NCI-H187 treated with DMSO at 0.1 percent for 48 hours (cell line): ENCODE measurements around the gene HIBCH.
"Not testable (repeated sequence)": the region's sequence is repeated elsewhere in the genome, so short reads cannot be mapped to it uniquely, and the experiment has no call there.

ENCODE experiments used
- DNase-seq: peaks from one replicate; lab custom pipeline; 2025; lab: John Stamatoyannopoulos, UW

Gene HIBCH

DNA sequence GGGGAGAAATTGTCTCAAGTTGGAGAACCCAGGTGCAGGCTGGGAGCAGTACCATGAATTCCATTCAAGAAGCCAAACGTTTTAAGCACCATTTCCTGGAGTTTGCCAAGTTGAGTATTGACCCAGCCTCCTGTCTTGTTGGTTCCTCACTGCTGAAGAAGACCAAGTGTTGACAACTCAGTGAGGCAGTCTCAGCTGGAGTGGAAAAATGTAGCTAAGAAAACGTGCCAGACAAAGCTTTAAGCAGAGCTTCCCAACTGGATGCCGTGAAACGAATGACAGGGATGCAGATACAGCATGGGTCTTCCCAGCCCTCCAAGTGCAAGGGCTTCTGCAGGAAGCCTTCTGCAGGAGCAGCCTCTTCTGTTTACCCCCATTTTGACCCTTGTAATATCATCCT lies 23.0 kb upstream of the HIBCH start:
- no peak for DNase-seq

DNA sequence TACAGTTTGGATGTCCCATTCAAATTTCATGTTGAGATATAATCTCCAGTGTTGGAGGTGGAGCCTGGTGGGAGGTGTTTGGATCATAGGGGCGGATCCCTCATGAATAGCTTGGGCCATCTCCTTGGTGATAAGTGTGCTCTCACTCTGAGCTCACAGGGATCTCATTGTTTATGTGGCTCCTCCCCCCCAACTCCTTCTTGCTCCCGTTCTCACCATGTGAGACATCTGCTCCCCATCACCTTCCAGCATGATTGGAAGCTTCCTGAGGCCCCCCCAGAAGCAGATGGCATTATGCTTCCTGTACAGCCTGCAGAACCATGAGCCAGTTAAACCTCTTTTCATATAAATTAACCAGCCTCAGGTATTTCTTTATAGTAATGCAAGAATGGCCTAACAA lies 20.7 kb upstream of the HIBCH start:
- DNase-seq = no peak

DNA sequence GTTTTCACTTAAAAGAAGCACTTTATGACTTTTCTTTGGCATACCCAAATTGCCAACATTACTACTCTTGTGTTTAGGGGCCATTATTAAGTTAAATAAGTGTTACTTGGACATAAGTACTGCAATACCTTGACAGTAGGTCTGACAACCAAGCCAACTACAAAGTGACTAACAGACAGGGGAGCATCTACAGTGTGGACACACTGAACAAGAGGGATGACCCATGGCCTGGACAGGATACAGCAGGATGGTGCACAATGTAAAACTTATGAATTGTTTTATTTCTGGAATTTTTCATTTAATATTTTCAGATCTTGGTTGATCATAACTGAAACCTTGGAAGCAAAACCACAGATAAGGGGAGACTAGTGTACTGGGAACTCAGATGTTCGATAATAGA lies 19.8 kb upstream of the HIBCH start:
- DNase-seq = no peak

DNA sequence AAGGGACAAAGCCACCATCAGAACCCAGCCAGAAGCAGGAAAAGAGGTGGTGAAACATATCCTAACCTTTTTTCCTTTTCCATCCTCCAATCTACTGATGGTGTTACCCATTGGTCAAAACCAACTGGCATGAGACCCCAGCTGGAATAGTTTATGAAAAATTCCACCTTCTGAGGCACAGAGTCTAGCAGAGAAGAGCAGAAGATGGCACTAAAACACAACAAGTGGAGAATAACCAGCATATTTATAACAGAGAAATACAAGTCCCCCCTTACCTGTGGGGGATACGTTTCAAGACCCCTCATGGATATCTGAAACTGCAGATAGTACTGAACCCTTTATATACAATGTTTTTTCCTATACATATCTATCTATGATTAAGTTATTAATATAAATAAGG lies 18.8 kb upstream of the HIBCH start:
- no peak for DNase-seq

DNA sequence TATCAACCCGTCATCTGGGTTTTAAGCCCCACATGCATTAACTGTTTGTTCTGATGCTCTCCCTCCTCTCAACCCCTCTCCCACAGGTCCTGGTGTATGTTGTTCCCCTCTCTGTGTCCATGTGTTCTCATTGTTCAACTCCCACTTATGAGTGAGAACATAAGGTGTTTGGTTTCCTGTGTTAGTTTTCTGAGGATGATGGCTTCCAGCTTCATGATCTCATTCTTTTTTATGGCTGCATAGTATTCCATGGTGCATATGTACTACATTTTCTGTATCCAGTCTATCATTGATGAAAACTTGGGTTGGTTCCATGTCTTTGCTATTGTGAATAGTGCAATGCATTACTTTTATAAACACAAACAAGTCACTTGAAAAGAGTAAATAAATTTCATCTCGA lies 16.8 kb upstream of the HIBCH start:
- DNase-seq = no peak

DNA sequence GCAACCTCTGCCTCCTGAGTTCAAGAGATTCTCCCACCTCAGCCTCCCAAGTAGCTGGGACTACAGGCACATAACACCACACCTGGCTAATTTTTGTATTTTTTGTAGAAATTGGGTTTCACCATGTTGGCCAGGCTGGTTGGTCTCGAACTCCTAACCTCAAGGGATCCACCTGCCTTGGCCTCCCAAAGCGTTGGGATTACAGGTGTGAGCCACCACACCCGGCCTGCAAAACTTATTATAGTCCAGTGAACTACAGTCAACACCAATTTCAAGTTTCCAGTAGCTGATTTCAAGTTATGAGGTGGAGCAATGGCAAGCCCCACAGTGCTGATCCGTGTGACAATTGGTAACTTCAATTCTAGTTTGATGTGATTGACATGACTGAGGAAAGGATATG lies 16.0 kb upstream of the HIBCH start:
- DNase-seq = not testable (repeated sequence)

DNA sequence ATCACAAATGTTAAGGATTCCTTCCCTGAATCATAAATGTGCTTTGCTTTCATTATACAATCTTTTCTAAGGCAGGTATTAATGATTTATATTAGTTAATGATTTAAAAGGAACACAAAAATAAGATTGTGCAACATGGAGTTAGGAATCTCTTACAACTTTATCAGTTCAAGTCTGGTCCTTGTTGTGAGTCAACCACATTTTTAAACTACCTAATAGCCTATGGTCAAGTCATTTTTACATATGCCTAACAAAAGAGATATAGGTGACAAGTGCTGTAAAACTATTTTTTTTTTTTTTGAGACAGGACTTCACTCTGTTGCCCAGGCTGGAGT lies 15.6 kb upstream of the HIBCH start:
- DNase-seq = no peak

DNA sequence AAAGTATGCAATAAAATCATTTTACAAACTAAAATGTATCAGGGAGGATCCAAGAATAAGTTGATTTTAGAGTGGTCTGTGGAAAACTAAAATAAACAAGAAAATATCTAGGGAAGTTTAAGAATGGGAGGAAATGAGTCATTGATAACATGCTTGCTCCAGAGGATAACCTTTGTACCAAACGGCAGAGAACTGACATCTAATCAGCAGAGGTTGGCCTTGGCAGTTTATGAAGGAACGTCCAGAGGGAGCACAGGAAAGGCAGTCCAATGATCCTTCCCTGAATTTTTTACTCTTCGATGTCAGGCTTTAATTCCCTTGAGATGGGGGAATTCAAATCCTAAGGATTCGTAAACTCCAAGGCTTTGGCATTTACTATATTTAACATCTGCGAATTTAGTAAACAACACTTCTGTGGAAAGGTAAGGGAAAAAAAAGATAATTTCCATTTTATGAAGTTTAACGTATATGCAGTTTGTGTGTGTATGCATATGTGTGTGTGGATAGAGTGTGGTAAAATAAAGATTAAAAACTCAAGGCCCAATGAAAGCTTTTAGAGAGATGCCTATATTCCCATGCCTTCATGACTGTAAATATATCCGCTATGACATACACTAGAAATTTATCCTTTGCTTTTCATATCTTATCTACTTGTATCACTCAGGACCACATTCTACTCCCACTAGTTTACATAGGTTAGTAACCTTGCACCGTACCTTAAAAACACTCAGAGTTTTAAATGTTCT lies 15.0 kb upstream of the HIBCH start:
- DNase-seq = no peak

DNA sequence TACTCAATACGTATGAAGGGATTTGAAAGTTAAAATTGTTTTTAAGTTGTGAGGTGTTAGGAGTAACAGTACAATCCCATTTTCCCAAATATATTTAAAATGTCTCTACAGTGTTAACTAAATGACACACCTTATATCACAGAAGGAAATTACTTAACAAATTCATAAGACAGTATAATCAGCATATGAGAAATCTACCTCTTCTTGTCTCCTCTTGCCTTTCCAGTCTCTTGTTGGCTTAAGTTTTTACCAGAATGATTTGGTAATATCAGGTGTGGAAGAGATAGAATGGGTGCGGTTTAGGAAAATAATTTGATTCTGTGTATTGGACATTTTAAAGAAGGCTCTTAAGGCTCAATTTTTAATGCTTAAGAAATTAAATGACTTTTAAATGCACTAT lies 14.3 kb upstream of the HIBCH start:
- no peak for DNase-seq

DNA sequence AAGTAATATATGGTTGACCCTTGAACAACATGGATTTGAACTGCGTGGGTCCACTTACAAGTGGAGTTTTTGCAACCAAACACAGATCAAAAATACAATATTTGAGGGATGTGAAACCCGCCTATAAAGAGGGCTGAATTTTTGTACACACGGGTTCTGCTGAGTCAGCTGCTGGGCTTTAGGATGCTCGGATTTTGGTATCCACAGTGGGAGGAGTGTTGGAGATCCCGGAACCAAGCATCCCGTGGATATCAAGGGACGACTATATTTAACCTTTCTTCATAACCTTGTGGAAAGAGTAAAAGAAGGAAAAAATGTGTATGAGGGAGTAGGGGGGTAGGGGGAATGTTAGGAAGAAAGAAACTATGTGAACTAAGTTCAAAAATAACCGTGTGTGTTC lies 13.8 kb upstream of the HIBCH start:
- DNase-seq = no peak

DNA sequence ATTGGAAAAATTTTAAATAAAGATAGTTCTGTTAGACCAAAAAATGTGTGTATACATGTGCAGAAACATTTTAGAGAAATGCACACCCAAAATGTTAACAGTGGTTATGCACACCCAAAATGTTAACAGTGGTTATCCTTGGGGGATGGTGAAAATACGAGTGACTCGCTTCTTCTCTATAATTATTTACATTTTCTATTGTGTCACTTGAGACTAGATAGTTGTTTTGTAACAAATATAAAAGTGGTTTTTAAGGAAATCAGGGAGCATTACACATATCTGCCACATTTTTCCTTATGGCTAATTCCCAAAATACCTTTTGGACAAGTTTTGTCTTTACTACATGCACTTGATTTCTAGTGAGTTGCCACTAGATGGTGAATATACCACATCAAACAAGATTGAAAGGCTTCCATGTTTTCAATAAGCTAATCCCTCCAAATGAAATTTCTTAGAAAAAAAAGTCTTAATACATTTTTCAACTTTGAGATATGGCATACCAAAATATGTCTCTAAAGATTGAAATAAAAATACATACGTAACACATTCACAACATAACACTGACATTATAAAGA lies 9.0 kb upstream of the HIBCH start:
- DNase-seq = no peak

DNA sequence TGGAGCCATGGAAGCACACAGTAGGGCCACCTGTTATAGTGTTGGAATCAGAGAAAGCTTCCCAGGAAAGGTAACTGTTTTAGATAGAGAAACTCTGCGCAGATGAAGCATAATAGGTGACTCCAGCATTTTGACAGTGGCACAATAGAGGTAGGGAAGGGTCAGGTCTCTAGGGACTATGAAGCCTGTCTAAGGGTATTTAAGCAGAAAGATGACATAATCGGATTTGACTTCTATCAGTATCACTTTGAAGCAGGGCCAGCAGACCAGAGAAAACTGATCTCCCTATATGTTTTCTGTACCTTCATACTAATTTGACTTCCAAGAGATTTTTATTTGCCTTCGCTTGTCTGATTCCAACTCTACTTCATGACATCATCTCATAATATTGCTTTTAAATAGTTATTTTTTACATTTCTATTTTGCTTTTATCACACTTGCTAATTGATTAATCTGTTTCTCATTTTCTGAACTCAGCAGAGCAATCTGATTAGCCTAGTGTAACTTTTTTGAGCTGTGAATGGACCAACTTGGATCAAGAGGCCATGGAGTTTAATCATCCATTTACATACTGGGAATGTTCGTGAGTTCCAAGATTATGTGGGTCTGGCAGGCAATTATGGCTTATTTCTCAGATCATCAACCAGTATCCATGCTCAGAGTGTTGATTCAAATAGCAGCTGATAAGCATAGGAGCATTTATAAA lies 8.4 kb upstream of the HIBCH start:
- DNase-seq = no peak

DNA sequence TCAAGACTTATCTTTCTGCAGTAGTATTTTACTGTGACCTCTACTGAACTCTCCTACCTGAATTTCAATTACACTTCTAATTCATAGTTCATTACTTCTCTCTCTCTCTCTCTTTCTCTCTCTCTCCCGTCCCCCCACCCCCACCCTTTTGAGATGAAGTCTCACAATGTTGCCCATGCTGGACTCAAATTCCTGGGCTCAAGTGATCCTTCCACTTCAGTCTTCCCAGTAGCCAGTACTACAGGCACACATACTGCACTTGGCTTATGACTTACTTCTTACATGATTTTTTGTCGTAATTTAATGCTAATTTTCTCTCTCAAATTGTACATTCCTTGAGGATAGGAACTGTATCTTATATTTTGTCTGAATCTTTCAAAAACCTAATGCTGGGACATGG lies 6.0 kb upstream of the HIBCH start:
- DNase-seq = no peak

DNA sequence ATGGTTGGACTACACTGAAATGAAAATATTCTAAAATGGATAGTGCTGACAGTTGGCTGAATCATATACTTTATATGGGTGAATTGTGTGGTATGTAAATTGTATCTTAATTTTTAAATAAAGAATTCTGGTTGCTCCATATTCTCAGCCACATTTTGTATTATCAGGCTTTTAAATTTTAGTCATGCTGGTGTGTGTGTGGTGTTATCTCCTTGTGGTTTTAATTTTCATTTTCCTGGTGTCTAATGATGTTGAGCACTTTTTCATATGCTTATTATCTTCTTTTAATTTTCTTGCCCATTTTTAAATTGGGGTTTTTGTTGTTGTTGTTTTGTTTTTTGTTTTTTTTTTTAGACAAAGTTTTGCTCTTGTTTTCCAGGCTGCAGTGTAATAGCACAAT lies 3.8 kb upstream of the HIBCH start:
- no peak for DNase-seq

DNA sequence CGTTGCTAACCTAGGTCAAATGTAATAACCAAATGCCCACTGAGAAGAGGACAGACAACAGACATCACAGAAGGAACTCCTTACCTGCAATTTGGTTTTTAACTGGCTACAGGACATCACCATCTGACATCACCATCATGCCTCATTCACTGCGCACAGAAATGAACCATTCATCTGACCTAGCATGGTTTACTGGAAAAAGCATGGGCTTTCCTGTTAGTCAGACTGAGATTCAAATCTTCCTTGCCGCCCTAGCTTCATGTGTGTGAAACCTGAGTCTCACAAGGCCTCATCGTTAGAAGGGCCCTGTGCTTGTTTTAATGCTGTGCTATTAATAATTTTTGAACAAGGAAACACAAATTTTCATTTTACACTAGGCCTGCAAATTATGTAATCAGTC lies 1.1 kb upstream of the HIBCH start:
- DNase-seq = no peak

DNA sequence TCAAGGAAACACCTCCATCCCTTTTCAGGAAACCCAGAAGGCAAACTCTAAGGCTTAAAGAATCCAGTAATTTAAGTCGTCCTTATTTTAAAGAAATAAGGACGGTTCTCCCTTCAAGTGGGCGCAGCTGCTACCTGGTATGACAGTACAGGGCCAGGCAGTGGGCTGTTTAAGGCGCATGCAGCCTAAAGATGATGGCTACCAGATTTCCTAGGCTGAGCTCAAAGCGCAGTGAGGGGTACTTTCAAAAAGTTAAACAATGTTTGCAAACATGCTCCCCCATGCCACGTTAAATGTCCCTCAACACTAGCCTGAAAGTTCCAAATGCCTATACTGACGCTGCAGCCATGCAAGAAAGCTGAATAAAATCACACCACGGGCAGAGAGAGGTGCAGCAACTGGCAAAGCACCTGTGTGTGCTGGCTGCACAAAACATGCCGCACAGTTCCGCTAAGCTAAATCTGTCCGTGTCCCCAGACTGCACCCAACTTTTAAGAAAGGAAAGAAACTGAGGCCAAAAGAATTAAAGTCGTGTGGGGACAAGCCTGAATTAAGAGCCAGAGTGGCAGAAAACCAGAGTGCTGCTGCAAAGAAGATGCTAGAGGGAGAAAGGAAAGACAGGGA lies 583 bp downstream of the HIBCH start:
- DNase-seq = no peak

DNA sequence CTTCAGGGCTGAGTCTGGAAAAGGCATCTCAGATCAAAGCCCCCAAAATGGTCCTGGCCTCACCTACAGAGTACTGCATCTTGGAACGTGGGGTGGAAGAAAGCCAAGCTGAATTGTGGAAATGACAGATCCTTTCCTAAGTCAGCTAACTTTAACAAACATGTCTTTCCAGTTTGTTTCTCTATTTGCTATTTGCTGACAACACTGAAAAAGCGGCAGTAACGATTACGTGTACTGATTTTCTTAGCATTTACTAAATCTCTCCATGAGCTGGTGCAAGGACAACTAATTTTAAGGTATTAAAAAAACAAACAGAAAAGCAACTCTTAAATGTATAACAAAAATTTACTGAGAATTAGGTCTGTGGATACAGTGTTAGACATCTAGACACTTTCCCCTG lies 1.1 kb downstream of the HIBCH start:
- no peak for DNase-seq

DNA sequence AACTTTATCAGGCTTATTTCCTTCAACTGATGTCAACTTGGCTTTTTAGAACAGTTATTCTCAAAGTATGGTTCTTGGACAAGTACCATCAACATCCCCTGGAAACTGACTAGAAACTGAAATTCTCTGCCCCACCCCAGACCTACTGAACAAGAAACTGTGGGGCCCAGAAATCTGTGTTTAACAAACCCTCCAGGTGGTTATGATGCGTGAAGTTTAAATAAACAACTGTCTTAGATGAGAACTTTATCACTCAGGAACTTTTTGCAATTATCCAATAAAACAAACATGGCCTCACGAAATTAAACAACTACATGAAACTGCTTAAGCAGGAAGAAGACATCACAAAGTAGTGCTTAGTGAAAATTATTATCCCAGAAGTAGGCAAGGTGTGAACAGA lies 4.4 kb downstream of the HIBCH start:
- no peak for DNase-seq

DNA sequence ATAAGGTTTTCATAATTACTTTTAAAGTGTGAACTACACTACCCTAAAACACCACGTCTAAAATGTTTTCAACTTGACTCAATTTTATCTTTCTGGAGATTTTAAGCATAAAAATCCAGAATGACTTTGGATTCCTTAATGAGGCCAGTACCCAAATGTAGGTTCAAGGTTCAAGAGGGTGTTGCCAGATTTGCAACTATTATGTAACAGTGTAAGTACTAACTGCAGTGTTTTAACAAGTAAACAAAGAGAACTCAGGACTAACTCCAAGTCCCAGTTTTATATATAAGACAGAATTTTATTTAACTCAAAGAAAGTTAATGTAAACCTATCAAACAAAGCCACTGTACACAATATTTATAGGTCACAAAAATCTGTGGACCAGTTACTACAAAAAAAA lies 5.7 kb downstream of the HIBCH start:
- no peak for DNase-seq

DNA sequence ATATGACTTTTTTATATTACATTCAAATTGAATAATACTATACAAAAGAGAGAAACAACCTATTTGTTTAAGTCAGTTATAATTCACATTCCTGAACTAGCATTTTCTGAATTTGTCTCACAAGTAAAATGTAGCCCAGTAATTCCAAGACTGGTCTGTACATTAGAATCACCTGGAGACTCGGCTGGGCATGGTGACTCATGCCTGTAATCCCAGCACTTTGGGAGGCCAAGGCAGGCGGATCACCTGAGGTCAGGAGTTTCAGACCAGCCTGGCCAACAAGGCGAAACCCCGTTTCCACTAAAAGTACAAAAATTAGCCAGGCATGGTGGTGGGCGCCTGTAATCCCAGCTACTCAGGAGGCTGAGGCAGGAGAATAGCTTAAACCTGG lies 7.0 kb downstream of the HIBCH start:
- not testable (repeated sequence) for DNase-seq

DNA sequence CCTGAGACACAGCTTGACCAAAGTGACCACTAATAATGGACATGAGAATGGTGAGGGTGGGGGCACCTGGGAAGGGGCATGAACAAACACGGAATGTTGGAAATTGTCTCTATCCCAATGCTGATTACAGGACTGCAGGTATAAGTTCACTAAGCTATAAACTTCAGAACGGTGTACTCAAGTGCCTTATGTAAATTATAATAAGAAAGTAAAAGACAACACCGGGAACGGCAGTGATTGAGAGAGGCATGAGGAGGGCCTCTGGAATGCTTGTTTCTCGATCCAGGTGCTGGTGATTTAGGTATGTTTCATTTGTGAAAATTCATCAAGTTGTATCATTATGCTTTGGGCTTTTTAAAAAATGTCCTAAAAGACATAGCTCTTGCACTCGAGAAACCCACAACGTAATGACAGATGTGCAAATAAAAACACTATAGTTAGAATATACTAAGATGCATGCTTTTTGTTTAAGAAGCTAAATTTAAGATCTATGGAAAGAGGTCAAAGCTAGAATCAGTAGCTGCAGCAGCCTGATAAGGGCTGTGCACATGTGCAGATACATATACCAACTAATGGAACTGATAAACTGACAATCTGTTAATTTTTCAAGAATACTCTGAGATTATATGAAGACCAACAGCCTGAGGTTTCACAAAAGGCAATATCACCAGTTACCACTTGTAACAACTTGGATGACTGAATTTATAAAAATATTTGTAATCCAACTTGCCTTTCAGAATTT lies 7.6 kb downstream of the HIBCH start:
- no peak for DNase-seq

DNA sequence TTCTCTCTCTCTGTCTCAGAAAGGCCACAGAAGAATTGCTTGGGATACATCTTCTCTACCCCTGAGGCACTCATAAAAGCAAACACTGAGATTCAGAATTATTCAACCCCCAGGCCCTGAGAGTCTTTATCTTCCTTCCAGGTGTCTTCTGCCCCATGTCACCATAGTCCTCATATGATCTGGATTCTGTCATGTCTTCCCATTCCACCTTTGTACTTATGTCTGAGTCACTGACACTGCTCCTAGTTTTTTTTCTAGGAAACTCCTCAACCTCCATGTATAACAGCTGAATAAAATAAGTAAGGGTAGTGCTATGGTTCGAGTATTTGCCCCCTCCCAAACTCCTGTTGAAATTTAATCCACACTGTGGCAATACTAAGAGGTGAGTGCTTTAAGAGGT lies 11.6 kb downstream of the HIBCH start:
- DNase-seq = no peak

DNA sequence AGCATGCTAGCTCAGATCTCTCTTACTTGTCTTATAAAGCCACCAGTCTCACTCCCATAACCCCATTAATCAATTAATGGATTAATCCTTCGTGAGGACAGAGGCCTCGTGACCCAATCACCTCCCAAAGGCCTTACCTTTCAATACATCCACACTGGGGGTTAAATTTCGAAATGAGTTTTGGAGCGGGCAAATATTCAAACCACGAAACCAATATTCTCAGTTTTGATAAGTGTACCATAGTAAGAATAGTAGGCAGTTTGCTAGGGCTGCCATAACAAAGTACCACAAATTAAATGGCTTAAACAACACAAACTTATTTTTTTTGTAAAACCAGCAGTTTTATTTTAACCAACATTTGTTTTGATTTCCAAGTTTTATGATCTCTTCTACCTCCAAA lies 15.2 kb downstream of the HIBCH start:
- no peak for DNase-seq
